Left lung (tissue), 10 donors: Measurements from ENCODE around the gene RCAN3. TPM values are rescaled to one million over a fixed set of nuclear protein-coding genes. Genes with fewer than 3 reads are reported as not detected.
"Not testable (repeated sequence)": the region's sequence is repeated elsewhere in the genome, so short reads cannot be mapped to it uniquely, and the experiment has no call there.

Experiments
- ATAC-seq: fragments of 200-7000 bp; cut with Tn5 transposase; one replicate; pipeline ENCODE4 v1.9.1; 2020; ENCODE audit warnings: moderate library complexity
- DNase-seq, 4 donors: peaks; one replicate each; pipeline ENCODE4 v3.0.0-alpha.2; 2013 to 2020
- H3K27ac ChIP-seq, 2 donors: fragments of 200-600 bp; sonication (generic) in 1 of 2; one replicate each; pipeline versions ENCODE4 v1.5.0 to v1.8.0; 2020 to 2021
- H3K27me3 ChIP-seq, 2 donors: fragments of 200-600 bp; sonication (generic) in 1 of 2; one replicate each; pipeline versions ENCODE4 v1.5.0 to v1.8.0; 2020 to 2021
- H3K36me3 ChIP-seq, 2 donors: fragments of 200-600 bp; sonication (generic) in 1 of 2; one replicate each; pipeline versions ENCODE4 v1.5.0 to v1.8.0; 2020 to 2021
- H3K4me1 ChIP-seq, 2 donors: fragments of 200-600 bp; one replicate each; pipeline ENCODE4 v1.8.0; 2021
- H3K4me3 ChIP-seq, 2 donors: fragments of 200-600 bp; sonication (generic) in 1 of 2; one replicate each; pipeline versions ENCODE4 v1.5.0 to v1.8.0; 2020 to 2021; ENCODE audit warnings: mild to moderate bottlenecking in 1 of 2
- H3K9me3 ChIP-seq, 2 donors: fragments of 200-600 bp; sonication (generic) in 1 of 2; one replicate each; pipeline versions ENCODE4 v1.5.0 to v1.8.0; 2020 to 2021
- CTCF ChIP-seq, 2 donors: fragments of 200-600 bp; sonication (generic) in 1 of 2; IDR thresholded peaks; one replicate each; pipeline versions ENCODE4 v1.5.0 to v1.8.0; 2021; ENCODE audit warnings: antibody characterized with exemption in 2 of 2
- intact Hi-C, 2 donors: fragments of 100-400 bp; cut with DNase I; formaldehyde crosslinking; loops; one replicate each; pipeline versions ENCODE4 v1.11.2 to v1.14.2; 2022
- polyA plus RNA-seq, 6 donors: library from polyadenylated mRNA; unstranded; fragments of 120-200 nt; gene quantifications; one replicate each; pipeline ENCODE4 v1.2.1, GENCODE V29; 2013; ENCODE audit not compliant: insufficient read length in 6 of 6
- total RNA-seq, 2 donors: library from RNA; stranded (reverse); fragmentation: NEBNext Ultra II Directional; extraction: Animal tissue kit (Norgen Biotek cat#: 25700); gene quantifications; one replicate each; pipeline ENCODE4 v1.2.1, GENCODE V29; 2021
- donor health status: DM: no; HTN: yes; CAD: no.
- donor health status: DM: no; HTN: no; CAD: no.

Gene RCAN3
- total and polyA plus RNA-seq, 8 donors, result 8.1 to 15.1 (median 10.9) TPM

DNA sequence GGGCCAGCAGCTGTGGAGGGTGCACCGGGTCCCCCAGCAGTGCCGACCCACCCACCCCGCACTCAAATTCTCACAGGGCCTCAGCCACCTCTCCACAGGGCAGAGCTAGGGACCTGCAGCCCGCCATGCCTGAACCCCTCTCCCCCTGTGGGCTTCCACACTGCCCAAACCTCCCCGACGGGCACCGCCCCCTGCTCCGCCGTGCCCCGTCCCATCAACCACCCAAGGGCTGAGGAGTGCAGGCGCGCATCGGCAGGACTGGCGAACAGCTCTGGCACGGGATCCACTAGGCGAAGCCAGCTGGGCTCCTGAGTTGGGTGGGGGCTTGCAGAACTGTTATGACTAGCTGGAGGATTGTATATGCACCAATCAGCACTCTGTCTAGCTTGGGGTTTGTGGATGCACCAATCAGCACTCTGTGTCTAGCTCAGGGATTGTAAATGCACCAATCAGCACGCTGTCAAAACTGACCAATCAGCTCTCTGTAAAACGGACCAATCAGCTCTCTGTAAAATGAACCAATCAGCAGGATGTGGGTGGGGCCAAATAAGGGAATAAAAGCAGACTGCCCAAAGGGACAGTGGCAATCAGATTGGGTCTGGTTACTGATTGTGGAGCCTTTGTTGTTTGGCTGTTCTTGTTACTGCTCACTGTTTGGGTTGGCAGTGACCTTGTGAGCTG, 12.4 kb upstream of the RCAN3 start:
- H3K9me3 ChIP-seq, result peaks cover 0 to 3% of the 10 kb centered on the region in 2 donors
- DNase-seq (no peak), ATAC-seq (no peak)
- intact Hi-C loops, result no loop called here
- H3K4me3 ChIP-seq, result no peak overlapping the region
- H3K36me3 ChIP-seq, result no peaks in the 10 kb centered on the region
- H3K27ac ChIP-seq, result no peak overlapping the region
- TF ChIP-seq CTCF (IDR thresholded peaks at IDR 0.05), result no peak
- H3K27me3 ChIP-seq, result peaks cover 4 to 14% of the 10 kb centered on the region in 2 donors
- H3K4me1 ChIP-seq, result no peaks in the 10 kb centered on the region

GRCh38 chr1:24491577-24492360, 10.9 kb upstream of the RCAN3 start:
- DNase-seq (no peak), ATAC-seq (no peak)
- Histone ChIP-seq H3K4me1 (no peaks in the 10 kb centered on the region), H3K36me3 (no peaks in the 10 kb centered on the region), H3K4me3 (no peak overlapping the region), H3K27me3 (peaks cover 4 to 28% of the 10 kb centered on the region in 2 donors), H3K9me3 (peaks cover 0 to 3% of the 10 kb centered on the region in 2 donors), H3K27ac (no peak overlapping the region)
- intact Hi-C loops, result no loop called here
- TF ChIP-seq CTCF (IDR thresholded peaks at IDR 0.05), result no peak

DNA sequence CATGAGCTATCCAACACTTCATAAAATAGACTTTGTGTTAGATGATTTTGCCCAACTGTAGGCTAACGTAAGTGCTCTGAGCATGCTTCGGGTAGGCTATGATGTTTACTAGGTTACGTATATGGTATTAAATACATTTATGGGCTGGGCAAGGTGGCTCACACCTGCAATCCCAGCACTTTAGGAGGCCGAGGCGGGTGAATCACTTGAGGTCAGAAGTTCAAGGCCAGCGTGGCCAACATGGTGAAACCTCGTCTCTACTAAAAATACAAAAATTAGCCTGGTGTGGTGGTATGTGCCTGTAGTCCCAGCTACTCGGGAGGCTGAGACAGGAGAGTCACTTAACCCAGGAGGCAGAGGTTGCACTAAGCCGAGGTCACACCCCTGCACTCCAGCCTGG, 9.7 kb upstream of the RCAN3 start:
- H3K27ac ChIP-seq, ATAC-seq: not testable (repeated sequence)

GRCh38 chr1:24493785-24494184, 8.9 kb upstream of the RCAN3 start:
- TF ChIP-seq CTCF (IDR thresholded peaks at IDR 0.05), result no peak
- Histone ChIP-seq H3K4me1 (no peaks in the 10 kb centered on the region), H3K27ac (no peak overlapping the region), H3K27me3 (peaks cover 4 to 28% of the 10 kb centered on the region in 2 donors), H3K9me3 (peaks cover 0 to 3% of the 10 kb centered on the region in 2 donors), H3K36me3 (no peaks in the 10 kb centered on the region), H3K4me3 (no peak overlapping the region)
- ATAC-seq, result no peak
- intact Hi-C loops, result no loop called here
- DNase-seq, result no peak

More for the DNA sequence above, 9.7 kb upstream of the RCAN3 start:
- H3K9me3 ChIP-seq, H3K36me3 ChIP-seq, H3K4me3 ChIP-seq, H3K4me1 ChIP-seq, intact Hi-C loops, DNase-seq: not testable (repeated sequence)
- peaks cover 4 to 28% of the 10 kb centered on the region in 2 donors for H3K27me3 ChIP-seq

DNA sequence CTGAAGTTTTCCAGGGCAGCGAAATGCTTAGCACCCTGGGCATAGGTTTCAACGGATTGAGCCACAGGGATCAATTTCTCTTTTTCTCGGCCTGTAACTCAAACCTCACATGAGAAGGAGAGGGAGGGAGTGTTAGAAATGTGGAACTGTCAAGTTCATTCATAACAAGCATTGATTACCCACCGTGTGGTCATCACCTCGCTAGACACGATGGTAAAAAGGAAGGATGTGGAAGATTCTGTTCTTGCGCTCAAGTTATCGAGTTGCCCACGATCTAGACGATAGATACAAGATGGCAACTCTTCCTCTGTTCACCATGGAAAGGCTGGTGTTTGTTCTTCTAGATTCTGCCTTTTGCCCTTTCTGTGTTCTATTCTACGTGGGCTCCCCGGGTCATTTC, 4.0 kb upstream of the RCAN3 start:
- DNase-seq, result no peak

More for the DNA sequence above, 4.0 kb upstream of the RCAN3 start:
- no peaks in the 10 kb centered on the region for H3K36me3 ChIP-seq
- H3K27ac ChIP-seq, result no peak overlapping the region
- no peak for ATAC-seq
- intact Hi-C loops, result no loop called here
- peaks cover 0 to 18% of the 10 kb centered on the region in 2 donors for H3K4me1 ChIP-seq
- no peak for TF ChIP-seq CTCF (IDR thresholded peaks at IDR 0.05)
- no peaks in the 10 kb centered on the region for H3K9me3 ChIP-seq
- peaks cover 0 to 21% of the 10 kb centered on the region in 2 donors for H3K27me3 ChIP-seq
- no peak overlapping the region for H3K4me3 ChIP-seq
